CD4-positive, alpha-beta T cell treated with Interleukin-4 for 4 hours (primary cell): ENCODE data around the gene P4HA3.

Experiments used
- DNase-seq: peaks from one replicate; pipeline ENCODE4 v3.0.0-alpha.2; 2020

The P4HA3 gene

GRCh38 chr11:74316772-74317505 is 5.5 kb upstream of the P4HA3 start:
- DNase-seq: no peak

- DNase-seq: no peak
These were observed 886 bp upstream of the P4HA3 start for GRCh38 chr11:74312326-74312725.

- no peak for DNase-seq
These were observed 583 bp downstream of the P4HA3 start for GRCh38 chr11:74310857-74311256.

GRCh38 chr11:74307434-74307833 is 4.0 kb downstream of the P4HA3 start:
- DNase-seq: no peak

GRCh38 chr11:74306435-74307175 is 4.8 kb downstream of the P4HA3 start:
- no peak for DNase-seq

GRCh38 chr11:74299015-74299414 is 12.4 kb downstream of the P4HA3 start:
- DNase-seq: no peak

GRCh38 chr11:74297484-74297883 is 14.0 kb downstream of the P4HA3 start:
- DNase-seq: no peak

GRCh38 chr11:74288911-74289310 is 22.5 kb downstream of the P4HA3 start:
- DNase-seq: no peak

- DNase-seq: no peak
These were observed 23.3 kb downstream of the P4HA3 start for GRCh38 chr11:74288161-74288560.

GRCh38 chr11:74284466-74284865 is 27.0 kb downstream of the P4HA3 start:
- DNase-seq: no peak

- no peak for DNase-seq
These were observed 27.8 kb downstream of the P4HA3 start for GRCh38 chr11:74283580-74284180.

- DNase-seq: no peak
These were observed 28.5 kb downstream of the P4HA3 start for GRCh38 chr11:74282914-74283371.

GRCh38 chr11:74282421-74282820 is 29.0 kb downstream of the P4HA3 start:
- DNase-seq: no peak

- no peak for DNase-seq
These were observed 30.9 kb downstream of the P4HA3 start for GRCh38 chr11:74280494-74280893.

GRCh38 chr11:74279256-74279655 is 32.2 kb downstream of the P4HA3 start:
- no peak for DNase-seq

- no peak for DNase-seq
These were observed 32.7 kb downstream of the P4HA3 start for GRCh38 chr11:74278721-74279161.

GRCh38 chr11:74278103-74278502 is 33.3 kb downstream of the P4HA3 start:
- no peak for DNase-seq

GRCh38 chr11:74276581-74276980 is 34.9 kb downstream of the P4HA3 start:
- no peak for DNase-seq

GRCh38 chr11:74272276-74272675 is 39.2 kb downstream of the P4HA3 start:
- no peak for DNase-seq

GRCh38 chr11:74269161-74269811 is 42.2 kb downstream of the P4HA3 start:
- no peak for DNase-seq

- DNase-seq: no peak
These were observed 43.0 kb downstream of the P4HA3 start for GRCh38 chr11:74268456-74268855.

GRCh38 chr11:74267014-74267413 is 44.4 kb downstream of the P4HA3 start:
- DNase-seq: no peak

GRCh38 chr11:74265256-74265655 is 46.2 kb downstream of the P4HA3 start:
- DNase-seq: no peak
